Activated CD4-positive, alpha-beta T cell treated with anti-CD3 and anti-CD28 coated beads, Interleukin-2, amount 50 U/mL, for 1 hour (primary cell): ENCODE data around the gene EPB41L1.

ENCODE experiments used
- DNase-seq: peaks from one replicate; pipeline ENCODE4 v3.0.0-alpha.2; 2020

The EPB41L1 gene

GRCh38 chr20:36197271-36197670 lies 42.7 kb downstream of the EPB41L1 start:
- DNase-seq, result no peak

GRCh38 chr20:36199345-36200257 lies 45.1 kb downstream of the EPB41L1 start:
- DNase-seq, result peak; percentile 72

GRCh38 chr20:36200451-36200850 lies 45.9 kb downstream of the EPB41L1 start:
- DNase-seq, result no peak

GRCh38 chr20:36201198-36201597 lies 46.7 kb downstream of the EPB41L1 start:
- DNase-seq, result no peak

- DNase-seq, result peak; percentile 77
Observed at GRCh38 chr20:36202891-36203338, 48.4 kb downstream of the EPB41L1 start.

GRCh38 chr20:36203861-36204260 lies 49.3 kb downstream of the EPB41L1 start:
- DNase-seq, result no peak

GRCh38 chr20:36205026-36205425 lies 50.5 kb downstream of the EPB41L1 start:
- no peak for DNase-seq

GRCh38 chr20:36206068-36206467 lies 51.5 kb downstream of the EPB41L1 start:
- no peak for DNase-seq

GRCh38 chr20:36206641-36207040 lies 52.1 kb downstream of the EPB41L1 start:
- DNase-seq, result no peak

- no peak for DNase-seq
Observed at GRCh38 chr20:36207602-36208001, 53.1 kb downstream of the EPB41L1 start.

- no peak for DNase-seq
Observed at GRCh38 chr20:36208257-36208656, 53.7 kb downstream of the EPB41L1 start.

GRCh38 chr20:36210436-36211021 lies 56.0 kb downstream of the EPB41L1 start:
- no peak for DNase-seq

GRCh38 chr20:36213362-36213761 lies 58.8 kb downstream of the EPB41L1 start:
- no peak for DNase-seq

- no peak for DNase-seq
Observed at GRCh38 chr20:36214684-36215256, 60.2 kb downstream of the EPB41L1 start.

GRCh38 chr20:36215778-36216177 lies 61.2 kb downstream of the EPB41L1 start:
- no peak for DNase-seq

GRCh38 chr20:36216314-36217025 lies 61.9 kb downstream of the EPB41L1 start:
- no peak for DNase-seq

GRCh38 chr20:36217226-36217625 lies 62.7 kb downstream of the EPB41L1 start:
- no peak for DNase-seq

GRCh38 chr20:36218380-36219064 lies 64.0 kb downstream of the EPB41L1 start:
- no peak for DNase-seq

- DNase-seq, result no peak
Observed at GRCh38 chr20:36219671-36220220, 65.2 kb downstream of the EPB41L1 start.

GRCh38 chr20:36225666-36226065 lies 71.1 kb downstream of the EPB41L1 start:
- DNase-seq, result no peak

- no peak for DNase-seq
Observed at GRCh38 chr20:36228770-36229169, 74.2 kb downstream of the EPB41L1 start.

GRCh38 chr20:36230019-36230418 lies 75.5 kb downstream of the EPB41L1 start:
- no peak for DNase-seq
